Fibroblast of lung (primary cell): ENCODE results near the gene DIS3L2. TPM values are rescaled to one million over a fixed set of nuclear protein-coding genes. Genes with fewer than 3 reads are reported as not detected.
"Not testable (repeated sequence)": the region's sequence is repeated elsewhere in the genome, so short reads cannot be mapped to it uniquely, and the experiment has no call there.

Source experiments
- DNase-seq, 2 donors: peaks; one replicate each; pipeline versions ENCODE4 v3.0.0 to v3.0.0-alpha.2; 2010; ENCODE audit warnings: low read depth in 2 of 2
- H2AFZ ChIP-seq: 2 replicates; pipeline ENCODE4 v1.5.1; 2012; ENCODE audit warnings: low read length, control low read depth, inconsistent platforms
- H3K27ac ChIP-seq: 2 replicates; pipeline ENCODE4 v1.5.1; 2011; ENCODE audit warnings: low read length, control low read depth; ENCODE audit not compliant: insufficient read depth
- H3K27me3 ChIP-seq: 2 replicates; pipeline ENCODE4 v1.5.1; 2011; ENCODE audit warnings: mild to moderate bottlenecking, low read length; ENCODE audit not compliant: control insufficient read depth, insufficient read depth
- H3K36me3 ChIP-seq: 2 replicates; pipeline ENCODE4 v1.5.1; 2011; ENCODE audit warnings: low read length; ENCODE audit not compliant: control insufficient read depth, insufficient read depth
- H3K4me1 ChIP-seq: 2 replicates; pipeline ENCODE4 v1.5.1; 2011; ENCODE audit warnings: low read length; ENCODE audit not compliant: control insufficient read depth, insufficient read depth; ENCODE audit errors: extremely low read depth
- H3K4me2 ChIP-seq: 2 replicates; pipeline ENCODE4 v1.5.1; 2011; ENCODE audit warnings: low read length, control low read depth; ENCODE audit not compliant: insufficient read depth; ENCODE audit errors: extremely low read depth
- H3K4me3 ChIP-seq, 4 experiments: fragments of 200-600 bp in 1 of 4; sonication (generic) in 1 of 4; replicated peaks in 1 of 4; 2 replicates each; pipeline ENCODE4 v1.5.1; 2011 to 2016; ENCODE audit warnings: low read length in 4 of 4, low read depth in 3 of 4, mild to moderate bottlenecking in 3 of 4, control low read depth in 2 of 4, inconsistent platforms in 1 of 4, mixed read lengths in 1 of 4; ENCODE audit not compliant: insufficient read depth in 1 of 4; ENCODE audit errors: control extremely low read depth in 1 of 4
- H3K79me2 ChIP-seq: 2 replicates; pipeline ENCODE4 v1.5.1; 2012; ENCODE audit warnings: mild to moderate bottlenecking, low read length, inconsistent platforms; ENCODE audit not compliant: control insufficient read depth, insufficient read depth
- H3K9ac ChIP-seq: 2 replicates; pipeline ENCODE4 v1.5.1; 2011; ENCODE audit warnings: mild to moderate bottlenecking, low read length, control low read depth; ENCODE audit not compliant: insufficient read depth
- H3K9me3 ChIP-seq: 2 replicates; pipeline ENCODE4 v1.5.1; 2012; ENCODE audit warnings: low read depth, low read length; ENCODE audit not compliant: control insufficient read depth, insufficient read depth
- H4K20me1 ChIP-seq: 2 replicates; pipeline ENCODE4 v1.5.1; 2011; ENCODE audit warnings: low read length; ENCODE audit not compliant: control insufficient read depth, insufficient read depth; ENCODE audit errors: extremely low read depth
- EZH2 ChIP-seq: IDR thresholded peaks from 2 replicates; pipeline ENCODE4 v1.5.1; 2012; ENCODE audit warnings: low read length, control low read depth, mild to moderate bottlenecking; ENCODE audit errors: missing control alignments
- polyA plus RNA-seq, 2 donors: library from polyadenylated mRNA; depleted of rRNA in 1 of 2; stranded (reverse) in 1 of 2; unstranded in 1 of 2; fragments of >200 nt; gene quantifications; 2 replicates each; pipeline ENCODE4 v1.2.1, GENCODE V29; 2011 to 2012; ENCODE audit warnings: missing spikeins in 1 of 2
- total RNA-seq: library from RNA; depleted of rRNA; stranded (reverse); fragments of >200 nt; gene quantifications from 2 replicates; pipeline ENCODE4 v1.2.1, GENCODE V29; 2014
- TF ChIP-seq, protein P1 (sequence below), 2 donors: IDR thresholded peaks in 1 of 2; conservative IDR thresholded peaks in 1 of 2; 1 replicate in 1 of 2; 2 replicates in 1 of 2; pipeline ENCODE4 v1.5.1; 2011 to 2012; ENCODE audit warnings: low read length in 2 of 2, control low read depth in 1 of 2, inconsistent platforms in 1 of 2, low read depth in 1 of 2, mild to moderate bottlenecking in 1 of 2

DIS3L2 gene
- total and polyA plus RNA-seq, 2 donors (not counting 1 experiment from before 2014, with no cell fraction given) = 5.2 to 15.2 TPM

- no peak overlapping the region for H3K27ac ChIP-seq
Observed at GRCh38 chr2:232113821-232114220, 152.3 kb downstream of the DIS3L2 start.

DNA sequence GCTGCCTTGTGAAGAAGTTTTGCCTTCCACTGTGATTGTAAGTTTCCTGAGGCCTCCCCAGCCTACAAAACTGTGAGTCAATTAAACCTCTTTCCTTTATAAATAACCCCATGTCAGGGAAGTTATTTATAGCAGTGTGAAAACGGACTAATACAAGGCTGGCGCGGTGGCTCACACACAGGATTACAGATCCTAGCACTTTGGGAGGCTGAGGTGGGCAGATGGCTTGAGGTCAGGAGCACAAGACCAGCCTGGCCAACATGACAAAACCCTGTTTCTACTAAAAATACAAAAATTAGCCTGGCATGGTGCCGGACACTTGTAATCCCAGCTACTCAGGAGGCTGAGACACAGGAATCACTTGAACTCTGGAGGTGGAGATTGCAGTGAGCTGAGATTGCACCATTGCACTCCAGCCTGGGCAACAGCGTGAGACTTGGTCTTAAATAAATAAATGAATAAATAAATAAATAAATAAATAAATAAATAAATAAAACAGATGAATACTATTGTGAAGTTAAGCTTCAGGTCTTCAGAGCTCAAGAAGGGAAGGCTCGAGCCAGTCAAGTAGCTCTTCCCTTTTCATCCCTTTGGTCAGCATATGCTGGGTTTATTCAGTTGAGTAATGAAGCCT is 154.3 kb downstream of the DIS3L2 start:
- not testable (repeated sequence) for H3K27me3 ChIP-seq, H3K79me2 ChIP-seq, H3K4me1 ChIP-seq, H3K4me3 ChIP-seq, H4K20me1 ChIP-seq, H3K27ac ChIP-seq, H2AFZ ChIP-seq, H3K9me3 ChIP-seq, H3K36me3 ChIP-seq, H3K9ac ChIP-seq, H3K4me2 ChIP-seq, DNase-seq

More at GRCh38 chr2:232113821-232114220, 152.3 kb downstream of the DIS3L2 start:
- TF ChIP-seq, protein P1, sequence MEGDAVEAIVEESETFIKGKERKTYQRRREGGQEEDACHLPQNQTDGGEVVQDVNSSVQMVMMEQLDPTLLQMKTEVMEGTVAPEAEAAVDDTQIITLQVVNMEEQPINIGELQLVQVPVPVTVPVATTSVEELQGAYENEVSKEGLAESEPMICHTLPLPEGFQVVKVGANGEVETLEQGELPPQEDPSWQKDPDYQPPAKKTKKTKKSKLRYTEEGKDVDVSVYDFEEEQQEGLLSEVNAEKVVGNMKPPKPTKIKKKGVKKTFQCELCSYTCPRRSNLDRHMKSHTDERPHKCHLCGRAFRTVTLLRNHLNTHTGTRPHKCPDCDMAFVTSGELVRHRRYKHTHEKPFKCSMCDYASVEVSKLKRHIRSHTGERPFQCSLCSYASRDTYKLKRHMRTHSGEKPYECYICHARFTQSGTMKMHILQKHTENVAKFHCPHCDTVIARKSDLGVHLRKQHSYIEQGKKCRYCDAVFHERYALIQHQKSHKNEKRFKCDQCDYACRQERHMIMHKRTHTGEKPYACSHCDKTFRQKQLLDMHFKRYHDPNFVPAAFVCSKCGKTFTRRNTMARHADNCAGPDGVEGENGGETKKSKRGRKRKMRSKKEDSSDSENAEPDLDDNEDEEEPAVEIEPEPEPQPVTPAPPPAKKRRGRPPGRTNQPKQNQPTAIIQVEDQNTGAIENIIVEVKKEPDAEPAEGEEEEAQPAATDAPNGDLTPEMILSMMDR (conservative IDR thresholded peaks at IDR 0.05 in 1 of 2, IDR thresholded peaks at IDR 0.05 in 1 of 2; ENCODE audit: low read depth in 1 of 2, low read length in 2 of 2) = no peak
- no peak for TF ChIP-seq EZH2
- Histone ChIP-seq H3K4me3 (no peak overlapping the region), H3K4me1 (no peaks in the 10 kb centered on the region), H3K79me2 (no peaks in the 10 kb centered on the region), H3K4me2 (no peak overlapping the region), H4K20me1 (no peaks in the 10 kb centered on the region), H2AFZ (no peak overlapping the region), H3K36me3 (no peaks in the 10 kb centered on the region), H3K27me3 (no peaks in the 10 kb centered on the region), H3K9me3 (no peaks in the 10 kb centered on the region), H3K9ac (no peak overlapping the region)
- peak in 1 of 2 donors; percentile 71 for DNase-seq

- Histone ChIP-seq H3K4me2 (no peak overlapping the region), H3K9ac (no peak overlapping the region), H4K20me1 (no peaks in the 10 kb centered on the region), H3K36me3 (no peaks in the 10 kb centered on the region), H2AFZ (no peak overlapping the region), H3K9me3 (no peaks in the 10 kb centered on the region), H3K27ac (no peak overlapping the region), H3K4me3 (no peak overlapping the region), H3K27me3 (no peaks in the 10 kb centered on the region), H3K79me2 (no peaks in the 10 kb centered on the region), H3K4me1 (no peaks in the 10 kb centered on the region)
- TF ChIP-seq, protein P1 (conservative IDR thresholded peaks at IDR 0.05 in 1 of 2, IDR thresholded peaks at IDR 0.05 in 1 of 2; ENCODE audit: low read depth in 1 of 2, low read length in 2 of 2) = no peak
- TF ChIP-seq EZH2 = no peak
- DNase-seq = no peak
Observed at GRCh38 chr2:232116852-232117251, 155.3 kb downstream of the DIS3L2 start.
